ENCODE results near the gene TRIP4. TPM values are rescaled to one million over a fixed set of nuclear protein-coding genes. Genes with fewer than 3 reads are reported as not detected.
A peak's percentile ranks its signal among the peaks of the same experiment; 100 is the strongest.
"Not testable (repeated sequence)": the region's sequence is repeated elsewhere in the genome, so short reads cannot be mapped to it uniquely, and the experiment has no call there.

The TRIP4 gene
- total and polyA plus RNA-seq, 7 donors, result 11.0 to 48.3 (median 22.6) TPM

GRCh38 chr15:64356710-64357040 lies 31.0 kb upstream of the TRIP4 start:
- Histone ChIP-seq H3K27me3 (no peaks in the 10 kb centered on the region), H3K9me3 (no peaks in the 10 kb centered on the region), H3K4me1 (peaks cover 0 to 21% (median 14%) of the 10 kb centered on the region in 4 donors), H3K36me3 (no peaks in the 10 kb centered on the region), H3K27ac (peak overlapping the region; percentile 84 to 87 (median 84)), H3K4me3 (peak overlapping the region; percentile 79 to 98 (median 94))
- TF ChIP-seq EP300 (IDR thresholded peaks at IDR 0.05) (no peak), POLR2AphosphoS5 (IDR thresholded peaks at IDR 0.05) (no peak), CTCF (IDR thresholded peaks at IDR 0.05) (peak in 1 of 4 experiments; percentile 4), POLR2A (IDR thresholded peaks at IDR 0.05) (no peak)
- no peak for DNase-seq
- WGBS, 2 donors, result 39 to 57% methylated on average over 5 of the region's 5 CpGs
- intact Hi-C loops (cut with DNase I), result loop anchor here (1.0 to 5.0 kb wide), 4 partner anchors 31 to 194 kb away; partner anchors contain the start of genes PPIB and TRIP4

GRCh38 chr15:64361259-64361658 lies 26.4 kb upstream of the TRIP4 start:
- 97% methylated on average over 4 of the region's 4 CpGs for WGBS, 2 donors

GRCh38 chr15:64369078-64369607 lies 18.5 kb upstream of the TRIP4 start:
- no peaks in the 10 kb centered on the region for H3K27me3 ChIP-seq
- H3K4me1 ChIP-seq, result no peaks in the 10 kb centered on the region
- no peak overlapping the region for H3K4me3 ChIP-seq
- intact Hi-C loops (cut with DNase I), result no loop called here
- no peak overlapping the region for H3K27ac ChIP-seq
- DNase-seq, result no peak
- WGBS, 2 donors, result 89 to 92% methylated on average over 2 of the region's 2 CpGs
- no peak for TF ChIP-seq POLR2AphosphoS5 (IDR thresholded peaks at IDR 0.05)
- no peak for TF ChIP-seq EP300 (IDR thresholded peaks at IDR 0.05)
- no peak for TF ChIP-seq POLR2A (IDR thresholded peaks at IDR 0.05)
- TF ChIP-seq CTCF (IDR thresholded peaks at IDR 0.05), result no peak
- H3K36me3 ChIP-seq, result no peaks in the 10 kb centered on the region
- H3K9me3 ChIP-seq, result no peaks in the 10 kb centered on the region

More at GRCh38 chr15:64361259-64361658, 26.4 kb upstream of the TRIP4 start:
- no peak for DNase-seq
- Histone ChIP-seq H3K4me1 (peaks cover 0 to 6% (median 3%) of the 10 kb centered on the region in 4 donors), H3K27me3 (no peaks in the 10 kb centered on the region), H3K4me3 (no peak overlapping the region), H3K36me3 (no peaks in the 10 kb centered on the region), H3K9me3 (no peaks in the 10 kb centered on the region), H3K27ac (no peak overlapping the region)
- TF ChIP-seq CTCF (IDR thresholded peaks at IDR 0.05), result no peak
- no peak for TF ChIP-seq POLR2AphosphoS5 (IDR thresholded peaks at IDR 0.05)
- no peak for TF ChIP-seq EP300 (IDR thresholded peaks at IDR 0.05)
- TF ChIP-seq POLR2A (IDR thresholded peaks at IDR 0.05), result no peak
- intact Hi-C loops (cut with DNase I), result no loop called here

- intact Hi-C loops (cut with DNase I); H3K27ac ChIP-seq; H3K9me3 ChIP-seq; H3K27me3 ChIP-seq; H3K4me3 ChIP-seq; H3K4me1 ChIP-seq; H3K36me3 ChIP-seq: not testable (repeated sequence)
- 98% methylated on average over 8 of the region's 8 CpGs for WGBS, 2 donors
- DNase-seq, result peak; percentile 46
Observed at GRCh38 chr15:64371383-64371782, 16.3 kb upstream of the TRIP4 start.

- no peaks in the 10 kb centered on the region for H3K4me1 ChIP-seq
- TF ChIP-seq CTCF (IDR thresholded peaks at IDR 0.05), result no peak
- no peaks in the 10 kb centered on the region for H3K9me3 ChIP-seq
- no peak overlapping the region for H3K27ac ChIP-seq
- whole genome bisulfite sequencing, 2 donors, result 90 to 96% methylated on average over 8 of the region's 8 CpGs
- no peaks in the 10 kb centered on the region for H3K27me3 ChIP-seq
- intact Hi-C loops (cut with DNase I), result no loop called here
- DNase-seq, result peak; percentile 26
- no peak overlapping the region for H3K4me3 ChIP-seq
- H3K36me3 ChIP-seq, result no peaks in the 10 kb centered on the region
Observed at GRCh38 chr15:64373360-64373759, 14.3 kb upstream of the TRIP4 start.

All from sigmoid colon (tissue), 7 donors.